Measurements from ENCODE around the gene EPHA7.

- TF ChIP-seq CTCF (IDR thresholded peaks at IDR 0.05; ENCODE audit: low read depth, low read length) (no peak), EZH2phosphoT487 (IDR thresholded peaks at IDR 0.05; ENCODE audit: low read depth) (no peak)
These were observed at the start of gene EPHA7 for GRCh38 chr6:93419304-93420162.

All from OCI-LY3 (cell line).